Measurements from ENCODE around the gene OSBPL5.

GRCh38 chr11:3081386-3081751 lies 83.7 kb downstream of the OSBPL5 start:
- TF ChIP-seq CTCF (IDR thresholded peaks at IDR 0.05; ENCODE audit: low read depth, low read length) (no peak), EZH2phosphoT487 (IDR thresholded peaks at IDR 0.05; ENCODE audit: low read depth) (no peak)
